Activated gamma-delta T cell (primary cell): ENCODE measurements around the gene TCAIM.
"Not testable (repeated sequence)": the region's sequence is repeated elsewhere in the genome, so short reads cannot be mapped to it uniquely, and the experiment has no call there.

ENCODE experiments used
- DNase-seq: peaks from one replicate; lab custom pipeline; 2025; lab: John Stamatoyannopoulos, UW

The TCAIM gene

DNA sequence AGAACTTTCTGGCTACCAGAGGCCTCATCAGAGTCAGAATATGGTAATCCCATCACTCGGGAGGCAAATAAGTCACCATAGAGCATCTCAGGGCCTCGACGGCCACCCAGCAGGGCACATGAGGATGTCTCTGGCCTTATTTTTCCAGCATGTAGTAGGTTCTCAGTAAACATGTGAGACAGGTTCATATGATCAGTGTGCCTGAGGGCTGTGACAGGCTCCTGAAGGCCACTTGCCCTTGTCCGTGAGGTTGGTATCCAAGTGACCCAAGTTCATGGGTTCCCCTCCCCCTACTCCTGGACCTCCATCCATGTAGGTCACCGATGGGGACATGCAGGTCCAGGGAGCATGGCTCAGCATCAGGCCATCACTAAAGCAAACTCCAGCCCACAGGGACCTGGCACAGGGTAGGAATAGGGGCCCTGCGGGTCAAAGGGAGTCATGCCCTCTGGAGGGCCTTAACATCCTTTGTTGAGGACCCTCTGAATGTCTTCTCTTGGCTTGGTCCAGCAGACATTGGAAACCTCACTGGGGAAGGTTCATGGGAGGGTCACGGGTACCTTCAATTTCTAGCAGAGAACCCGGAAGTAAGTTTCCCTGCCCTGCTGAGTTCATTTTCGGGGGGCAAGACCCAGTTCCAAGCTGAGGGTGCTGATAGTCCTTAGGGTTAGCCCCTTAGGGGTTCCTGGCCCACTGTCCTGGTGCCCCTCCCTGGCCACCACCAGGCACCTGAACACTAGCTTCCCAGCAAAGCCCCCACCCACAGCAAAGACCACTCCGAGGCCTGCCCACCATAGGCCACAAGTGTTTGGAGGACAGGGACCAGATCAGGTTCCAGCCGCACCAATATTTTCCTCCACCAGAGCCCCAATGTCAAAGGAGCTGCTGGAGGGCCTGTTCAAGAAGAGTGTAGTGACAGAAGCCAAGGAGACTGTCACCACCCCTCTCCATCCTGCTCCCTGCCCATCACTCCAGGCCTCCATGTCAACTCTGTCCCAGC, 77.8 kb downstream of the TCAIM start:
- DNase-seq, result no peak

DNA sequence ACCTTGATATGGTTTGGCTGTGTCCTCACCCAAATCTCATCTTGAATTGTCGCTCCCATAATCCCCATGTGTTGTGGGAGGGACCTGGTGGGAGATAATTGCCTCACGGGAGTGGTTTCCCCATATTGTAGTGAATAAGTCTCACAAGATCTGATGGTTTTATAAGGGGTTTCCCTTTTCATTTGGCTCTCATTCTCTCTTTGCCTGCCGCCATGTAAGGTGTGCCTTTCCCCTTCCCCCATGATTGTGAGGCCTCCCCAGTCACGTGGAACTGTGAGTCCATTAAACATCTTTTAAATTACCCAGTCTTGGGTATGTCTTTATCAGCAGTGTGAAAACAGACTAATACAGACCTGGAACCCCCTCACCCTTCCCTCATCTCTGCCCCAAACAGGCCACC, 79.6 kb downstream of the TCAIM start:
- not testable (repeated sequence) for DNase-seq

DNA sequence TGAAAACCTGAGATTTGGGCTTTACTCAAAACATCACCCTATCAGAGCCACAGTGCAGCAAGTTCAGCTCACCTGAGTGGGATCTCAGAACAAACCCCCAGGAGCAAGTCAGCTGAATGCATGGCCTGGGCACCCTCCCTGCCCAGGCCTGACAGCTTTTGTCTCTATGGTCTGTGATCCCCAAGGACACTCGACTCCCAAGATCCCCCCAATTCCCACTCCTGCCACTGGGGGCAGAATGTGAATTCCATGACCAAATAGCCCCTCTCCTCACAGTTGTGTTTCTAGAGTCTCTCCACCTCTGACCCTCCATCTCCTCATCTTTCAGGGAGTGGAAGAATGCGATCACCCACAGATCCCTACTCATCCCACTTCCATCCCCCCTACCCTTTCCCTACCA, 80.0 kb downstream of the TCAIM start:
- no peak for DNase-seq

DNA sequence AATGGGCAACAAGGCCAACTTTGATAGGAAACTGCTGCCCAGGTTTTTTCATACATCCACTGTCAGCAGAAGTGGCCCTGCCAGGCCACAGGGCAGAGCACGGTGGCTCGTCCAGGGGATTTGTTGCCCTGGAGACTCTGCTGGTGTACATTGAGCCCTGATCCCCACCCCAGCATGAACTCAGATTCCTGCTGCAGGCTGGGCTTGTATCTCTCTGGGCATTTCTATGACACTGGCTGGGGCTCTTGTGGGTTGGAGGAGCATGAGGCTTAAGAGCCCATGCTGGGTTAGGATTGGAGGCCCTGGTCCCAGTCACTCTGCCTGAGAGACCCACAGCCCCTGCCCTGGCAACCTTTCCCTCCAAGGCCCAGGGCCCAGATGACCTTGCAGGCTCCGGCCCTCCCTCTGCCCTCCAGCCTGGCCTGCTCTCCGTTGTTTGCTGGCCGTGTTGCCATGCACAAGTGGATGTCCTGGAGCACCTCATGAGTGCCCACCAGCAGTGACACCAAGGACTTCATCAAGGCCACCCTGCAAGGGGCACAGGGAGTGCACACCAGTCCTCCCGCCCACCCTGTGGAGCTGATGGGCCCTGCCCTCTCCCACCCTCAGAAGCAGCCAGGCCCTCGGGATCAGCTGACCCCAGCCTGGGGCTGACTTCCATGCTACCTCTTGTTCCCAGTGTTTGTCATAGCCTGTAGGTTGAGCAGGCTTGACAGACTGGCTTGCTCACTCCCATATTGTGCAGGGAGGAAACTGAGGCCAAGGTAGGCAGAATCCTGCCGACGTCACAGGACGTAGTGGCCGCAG, 80.8 kb downstream of the TCAIM start:
- DNase-seq, result no peak

DNA sequence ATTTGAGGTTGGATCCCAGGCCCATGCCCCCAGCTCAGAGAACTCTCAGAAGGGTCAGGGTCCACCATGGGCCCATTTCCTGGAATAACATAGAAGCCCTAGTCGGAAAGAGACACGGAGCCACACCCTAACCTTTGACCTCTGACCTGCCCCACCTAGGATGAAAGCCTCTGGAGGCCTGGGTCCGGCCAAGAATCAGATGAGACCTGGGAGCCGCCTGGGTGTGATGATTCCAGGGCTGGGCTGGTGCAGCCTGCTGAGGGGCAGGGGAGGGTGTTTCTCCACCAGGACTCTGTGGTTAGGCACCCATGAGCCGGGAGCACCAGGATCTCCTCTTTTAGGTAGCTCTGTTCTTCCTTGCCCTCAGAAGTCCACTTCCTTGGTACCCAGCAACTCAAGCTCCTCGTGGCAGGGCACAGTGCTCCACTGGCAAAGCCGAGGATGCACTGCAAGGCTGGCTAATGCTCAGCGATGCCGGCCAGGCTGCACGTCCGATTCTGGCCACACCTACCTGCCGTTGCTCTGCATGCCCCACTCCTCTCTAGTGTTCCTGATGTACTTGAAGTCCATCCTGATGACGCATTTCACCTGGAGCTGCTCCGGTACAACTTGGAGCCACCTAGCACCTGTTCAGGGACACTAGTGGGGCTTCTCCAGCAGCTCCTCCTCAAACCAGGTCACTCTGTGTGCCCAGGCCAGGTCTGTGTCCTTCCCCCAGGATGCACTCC, 81.5 kb downstream of the TCAIM start:
- no peak for DNase-seq

DNA sequence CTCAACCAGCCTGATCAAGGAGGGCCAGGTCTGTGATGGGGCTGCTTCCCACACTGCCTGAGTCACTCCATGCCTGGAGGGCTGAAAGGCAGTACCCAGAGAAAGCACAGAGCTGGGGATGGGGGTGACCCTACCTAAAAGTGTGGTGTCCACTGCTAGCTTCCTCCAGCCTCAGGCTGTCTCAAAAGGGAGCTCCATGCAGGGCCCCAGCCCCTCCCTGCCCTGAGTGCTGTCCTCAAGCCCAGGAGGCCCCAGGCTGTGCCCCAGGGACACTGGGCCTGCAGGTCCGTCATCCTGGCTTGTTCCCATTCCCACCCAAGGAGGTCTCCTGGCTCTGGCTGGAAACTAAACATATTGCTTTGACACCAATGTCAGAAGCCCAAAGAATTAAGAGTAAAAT, 82.1 kb downstream of the TCAIM start:
- no peak for DNase-seq

DNA sequence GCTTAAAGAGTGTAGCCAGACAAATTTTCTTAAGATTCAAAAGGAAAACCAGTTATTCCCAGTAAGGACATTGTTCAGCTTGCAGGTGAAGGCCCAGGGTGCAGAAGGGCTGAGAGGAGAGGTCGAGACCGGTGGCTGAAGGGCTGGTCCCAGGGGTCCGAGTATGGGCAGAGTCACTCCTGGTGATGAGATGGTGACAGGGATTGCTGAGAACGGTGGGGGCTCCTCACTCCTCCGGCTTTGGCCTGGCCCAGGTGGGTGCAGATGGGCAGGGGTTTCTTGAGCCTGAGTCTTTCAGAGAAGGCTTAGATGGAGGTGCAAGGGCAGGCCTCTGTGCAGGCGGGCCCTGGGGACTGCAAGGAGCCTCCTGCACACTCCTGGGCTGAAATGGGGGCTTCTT, 82.7 kb downstream of the TCAIM start:
- DNase-seq, result no peak

DNA sequence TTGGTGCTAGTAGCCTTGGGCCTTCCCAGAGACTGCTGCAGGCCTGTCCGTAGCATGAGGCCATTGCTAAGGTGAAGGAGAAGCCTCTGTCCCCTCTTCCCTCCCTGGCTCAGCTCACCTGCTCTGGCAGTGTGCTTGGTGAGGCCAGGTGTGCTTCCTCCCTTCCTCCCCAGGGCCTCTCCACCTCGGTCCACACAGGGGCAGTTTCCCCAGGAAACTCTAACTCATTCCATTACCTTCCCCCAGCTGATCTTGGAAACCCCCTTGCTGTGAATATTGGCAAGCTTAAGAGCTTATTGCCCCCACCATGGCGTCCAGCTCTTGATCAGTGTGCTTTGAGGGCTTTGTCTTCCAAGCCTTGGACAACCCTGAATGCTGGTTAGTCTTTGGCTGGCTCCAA, 86.2 kb downstream of the TCAIM start:
- no peak for DNase-seq

DNA sequence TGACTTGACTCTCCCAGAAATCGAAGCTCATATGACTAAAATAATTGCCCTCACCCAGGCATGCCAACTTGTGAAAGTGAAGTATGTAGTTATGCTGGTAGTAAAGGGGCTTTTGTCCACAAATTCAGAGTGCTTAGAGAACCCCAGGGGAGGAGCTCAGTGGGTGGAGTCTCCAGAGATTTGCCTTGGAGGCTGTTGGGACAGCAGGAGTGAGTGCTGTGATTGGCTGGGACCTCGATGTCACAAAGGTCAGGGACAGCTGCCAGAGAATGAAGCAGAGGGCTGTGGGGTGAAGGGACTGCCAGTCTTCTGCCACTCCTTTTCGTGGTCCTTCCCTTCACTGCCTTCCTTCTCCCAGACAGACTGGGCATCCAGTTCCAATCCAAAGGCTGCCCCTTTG, 89.1 kb downstream of the TCAIM start:
- DNase-seq, result no peak

DNA sequence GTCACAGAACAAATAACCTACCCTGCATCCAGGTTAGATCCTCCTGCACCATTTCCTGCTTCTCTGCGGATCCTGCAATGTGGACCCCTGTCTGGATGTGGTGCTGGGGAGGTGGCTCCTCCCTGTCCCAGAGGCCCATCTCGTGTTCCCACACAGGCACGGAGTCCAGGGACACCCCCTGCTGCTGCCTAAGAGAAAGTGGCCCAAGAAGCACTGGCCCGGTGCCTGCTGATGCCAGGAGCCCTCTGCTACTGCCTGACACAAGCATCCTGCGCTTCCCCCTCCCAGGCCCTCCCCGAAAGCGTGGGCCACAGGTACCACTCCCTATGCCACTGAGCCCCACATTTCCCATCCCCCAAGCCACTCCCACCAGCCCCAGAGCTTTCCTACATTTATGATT, 90.3 kb downstream of the TCAIM start:
- no peak for DNase-seq

DNA sequence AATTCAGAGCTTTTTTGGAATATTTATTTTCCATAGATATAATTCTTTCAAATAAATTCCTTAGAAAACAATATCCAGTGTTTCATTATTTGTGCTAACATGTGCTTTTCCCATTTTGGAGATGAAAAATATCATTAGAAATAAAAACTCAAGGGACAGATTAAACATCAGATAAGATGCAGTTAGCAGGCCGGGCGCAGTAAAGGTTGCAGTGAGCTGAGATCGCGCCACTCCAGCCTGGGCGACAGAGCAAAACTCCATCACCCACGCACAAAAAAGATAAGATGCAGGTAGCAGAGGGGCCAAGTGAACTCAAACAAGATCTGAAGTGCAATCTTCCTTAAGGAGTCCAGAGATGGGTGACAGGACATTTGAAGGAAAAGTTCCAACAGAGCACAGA, 90.9 kb downstream of the TCAIM start:
- DNase-seq, result no peak

DNA sequence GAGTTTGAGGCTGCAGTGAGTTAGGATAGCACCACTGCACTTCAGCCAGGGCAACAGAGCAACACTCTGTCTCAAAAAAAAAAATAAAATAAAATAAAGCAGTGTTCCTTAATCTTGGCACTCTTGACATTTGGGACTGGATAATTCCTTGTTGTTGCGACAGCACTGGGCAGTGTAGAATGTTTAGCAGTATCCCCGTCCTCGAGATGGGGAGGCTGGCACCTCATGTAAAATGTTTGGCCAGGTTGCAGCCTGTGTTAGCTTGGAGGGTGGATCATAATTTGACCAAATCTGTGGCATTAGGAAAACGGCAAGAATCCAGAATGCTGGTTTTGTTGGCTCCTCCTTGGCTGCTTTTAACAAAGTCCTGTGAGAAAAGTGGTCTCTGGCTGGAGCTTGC, 91.9 kb downstream of the TCAIM start:
- no peak for DNase-seq

DNA sequence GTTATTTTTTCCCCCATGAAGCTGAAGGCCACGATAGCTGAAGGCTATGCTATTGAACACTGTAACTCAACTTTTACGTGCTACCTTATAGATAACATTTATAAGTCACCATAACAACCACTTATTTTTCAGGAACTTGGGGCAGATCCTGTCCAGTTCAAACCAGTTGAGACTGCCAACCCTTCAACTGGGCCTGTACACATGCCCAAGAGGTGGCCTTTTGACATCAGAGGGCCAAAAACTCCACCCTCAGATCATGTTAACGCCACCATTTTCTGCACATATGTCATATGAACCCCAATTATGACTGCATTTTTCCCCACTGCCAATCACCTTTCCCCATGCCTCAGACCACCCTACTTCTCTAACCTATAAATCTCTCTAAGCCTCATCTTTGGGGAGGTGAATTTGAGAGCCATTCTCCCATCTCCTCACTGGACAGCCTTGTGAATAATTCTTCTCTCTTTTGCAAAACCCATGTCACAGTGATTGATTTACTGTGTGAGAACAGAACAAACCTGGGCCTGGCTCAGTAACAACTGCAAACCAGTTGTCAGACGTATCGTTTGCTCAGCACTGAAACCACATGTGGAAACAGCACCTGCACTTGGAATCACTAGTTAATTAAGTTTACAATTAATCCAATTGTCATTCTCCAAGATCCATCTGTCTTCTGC, 96.4 kb downstream of the TCAIM start:
- DNase-seq, result no peak

DNA sequence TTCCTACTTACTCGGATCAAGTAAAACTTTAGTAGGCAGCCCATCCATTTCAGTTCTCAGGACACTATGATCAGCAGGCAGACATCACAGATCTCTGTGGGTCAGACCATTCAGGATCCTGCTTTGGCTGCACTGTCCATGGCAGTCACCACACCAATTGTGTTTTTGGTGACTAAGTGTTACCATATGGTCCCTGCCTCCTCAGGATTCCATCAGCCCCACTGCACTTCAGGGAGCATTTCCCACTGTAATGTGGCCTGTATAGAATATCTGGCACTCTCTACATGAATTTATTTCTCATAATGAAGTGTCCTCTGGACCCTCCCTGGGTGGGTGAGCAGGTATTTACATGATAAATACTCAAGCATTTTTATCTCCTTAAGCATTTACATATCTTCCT, 97.6 kb downstream of the TCAIM start:
- DNase-seq, result no peak

DNA sequence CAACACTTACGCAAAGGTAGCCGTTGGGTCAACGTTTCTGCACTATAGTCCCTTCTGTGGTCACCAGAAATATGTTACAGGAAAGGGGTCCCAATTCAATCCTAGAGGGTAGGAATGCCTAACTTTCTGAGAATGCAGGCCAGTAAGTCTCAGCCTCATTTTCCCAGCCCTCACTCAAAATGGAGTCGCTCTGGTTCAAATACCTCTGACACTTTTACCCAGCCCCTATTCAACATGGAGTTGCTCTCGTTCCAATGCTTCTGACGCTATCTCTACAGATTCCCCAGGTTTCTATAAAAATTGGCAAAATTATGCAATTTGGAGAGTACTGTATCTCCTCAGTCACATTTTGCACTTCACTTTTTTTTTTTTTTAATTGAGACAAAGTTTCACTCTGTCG, 99.2 kb downstream of the TCAIM start:
- DNase-seq, result no peak

DNA sequence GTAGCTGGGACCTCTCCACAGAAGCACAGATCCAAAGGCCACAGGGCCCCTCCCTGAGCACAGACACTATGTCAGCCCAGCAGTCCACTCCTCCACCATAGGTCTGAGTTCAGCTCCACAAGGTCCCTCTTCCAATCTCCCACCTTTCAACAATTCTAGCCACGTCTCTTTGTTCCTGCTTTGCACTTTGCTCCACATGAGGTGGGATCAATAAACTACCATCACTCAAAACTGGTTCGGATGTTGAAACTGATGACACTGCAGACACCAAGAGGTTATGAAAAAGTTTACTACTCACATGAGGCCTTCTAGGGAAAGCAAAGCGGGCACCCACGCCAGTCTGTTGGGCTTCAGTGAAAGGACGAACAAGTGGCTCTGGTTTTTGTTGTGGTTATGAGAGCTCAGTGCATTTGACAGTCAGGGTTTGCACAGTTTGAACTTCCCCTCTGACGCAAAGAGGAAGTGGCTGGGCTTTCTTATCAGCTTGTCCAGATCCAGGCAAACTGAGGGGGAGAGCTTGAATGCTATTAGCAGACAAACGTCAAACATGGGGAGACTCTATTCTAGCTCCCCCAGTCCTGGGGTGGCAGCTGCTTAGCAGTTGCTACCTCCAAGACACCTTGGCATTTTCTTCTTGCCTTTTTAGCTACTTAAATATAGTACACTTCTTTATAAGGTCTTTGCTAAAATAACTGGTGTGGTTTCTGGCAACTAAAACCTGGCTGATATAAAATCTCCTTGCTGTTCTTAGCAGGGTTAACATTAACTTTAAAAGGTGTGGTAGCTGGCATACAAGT, 101.1 kb downstream of the TCAIM start:
- DNase-seq, result no peak

DNA sequence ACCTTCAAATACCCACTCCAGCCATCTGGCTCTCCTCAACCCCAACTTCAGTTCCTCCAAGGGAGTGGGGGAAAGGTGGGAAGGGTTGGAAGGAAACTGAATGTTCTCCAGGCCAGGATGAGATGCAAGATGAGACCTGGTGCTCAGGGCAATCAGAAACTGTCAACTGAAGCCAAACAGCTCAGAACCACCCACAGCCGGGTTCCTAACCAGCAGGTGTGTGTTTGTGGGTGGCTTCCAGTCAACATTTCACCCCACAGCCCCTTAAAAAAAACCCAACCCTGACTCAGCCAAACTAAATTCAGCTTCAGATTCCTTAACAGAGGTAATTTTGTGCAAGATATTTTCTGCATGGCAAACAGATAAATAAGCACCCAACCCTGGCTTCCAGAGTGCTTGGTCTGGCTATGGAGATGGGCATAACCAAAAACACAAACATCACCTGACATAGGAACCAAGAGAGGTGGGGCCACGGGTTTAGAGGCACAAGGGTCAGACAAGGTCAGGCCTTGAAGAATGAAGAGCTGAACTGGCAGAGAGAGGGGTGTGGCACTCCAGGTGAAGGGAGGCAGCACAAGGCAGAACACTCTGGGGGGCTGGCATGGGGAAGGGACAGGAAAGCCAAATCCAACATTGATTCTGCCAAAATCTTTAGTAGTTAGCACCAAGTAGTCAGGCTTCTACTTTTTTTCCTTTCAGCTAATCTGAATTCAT, 104.2 kb downstream of the TCAIM start:
- no peak for DNase-seq

DNA sequence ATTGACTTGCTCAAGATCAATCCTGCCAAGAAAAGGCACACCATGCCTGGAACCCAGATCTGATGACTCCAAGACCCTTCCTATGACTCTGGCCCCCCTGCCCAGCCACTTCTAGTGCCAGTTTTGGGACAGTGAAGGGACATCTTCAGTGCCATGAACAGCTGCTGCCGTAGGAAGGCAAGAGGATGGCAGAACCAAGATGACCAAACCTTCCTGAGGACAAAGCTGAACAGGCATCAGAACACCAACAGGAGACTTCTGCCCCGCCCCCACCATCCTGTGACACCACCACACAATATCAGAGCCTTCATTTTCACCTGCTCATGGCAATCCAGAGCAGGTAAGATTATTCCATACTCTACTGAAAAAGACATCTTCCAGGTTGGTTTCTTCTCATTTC, 105.9 kb downstream of the TCAIM start:
- DNase-seq, result no peak

DNA sequence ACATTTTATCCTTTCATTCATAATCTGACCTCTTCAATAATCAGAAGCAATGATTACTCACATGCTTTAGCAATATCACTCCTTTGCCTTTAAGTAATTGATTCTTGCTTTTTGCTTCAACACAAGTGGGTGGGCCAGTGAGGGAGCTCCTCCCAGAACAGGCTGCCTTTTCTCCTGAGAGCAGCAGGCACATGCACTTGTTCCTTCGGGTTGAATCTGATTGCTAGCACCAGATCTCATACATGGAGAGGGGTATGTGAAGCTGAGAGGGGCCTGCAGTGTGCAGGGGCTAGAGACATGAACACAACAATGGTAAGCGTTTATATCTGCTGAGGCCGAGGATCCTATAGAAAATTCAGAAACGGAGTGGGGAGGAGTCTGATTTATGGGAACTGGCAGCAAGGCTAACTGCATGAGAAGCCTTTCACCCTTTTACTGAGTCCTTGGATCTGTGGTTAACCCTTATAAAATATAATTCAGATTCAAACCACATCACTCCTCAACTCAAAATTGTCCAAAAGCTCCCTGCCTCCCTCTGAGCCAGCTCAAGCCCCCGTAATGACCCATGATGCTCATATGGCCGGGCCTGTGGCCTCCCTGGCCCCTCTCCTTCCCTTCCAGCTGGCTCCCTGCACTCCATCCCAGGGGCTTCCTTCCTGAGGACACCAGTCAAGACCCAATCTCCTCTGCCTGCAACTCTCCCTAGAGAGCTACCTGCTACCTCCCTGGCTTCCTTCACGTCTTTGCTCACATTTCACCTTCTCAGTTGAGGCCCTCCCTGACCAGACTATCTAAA, 106.5 kb downstream of the TCAIM start:
- no peak for DNase-seq
